Measurements from ENCODE around the gene SRSF2.
"Not testable (repeated sequence)": the region's sequence is repeated elsewhere in the genome, so short reads cannot be mapped to it uniquely, and the experiment has no call there.

Gene SRSF2

GRCh38 chr17:76720941-76721340, 16.2 kb downstream of the SRSF2 start:
- DNase-seq = no peak

- no peak for DNase-seq
Observed at GRCh38 chr17:76720211-76720610, 16.9 kb downstream of the SRSF2 start.

DNA sequence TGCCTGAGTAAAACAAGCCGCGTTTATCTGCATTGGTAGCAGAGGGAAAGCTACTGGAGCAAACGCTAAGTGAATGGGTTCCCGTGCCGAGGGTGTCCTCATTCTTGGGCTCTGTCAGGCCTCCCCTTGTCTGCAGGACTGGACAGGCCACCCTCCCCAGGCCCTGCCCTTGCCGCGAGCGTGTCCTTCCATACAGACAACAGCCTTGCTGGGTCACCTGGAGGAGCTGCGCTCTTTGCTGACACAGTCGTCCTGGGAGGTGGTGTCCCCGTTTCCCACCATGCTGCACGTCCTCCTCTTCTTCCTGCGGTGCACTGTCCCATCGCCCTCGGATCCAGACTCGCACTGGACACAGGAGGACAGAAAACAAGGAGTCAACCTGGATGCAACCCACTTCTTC, 18.6 kb downstream of the SRSF2 start:
- no peak for DNase-seq

GRCh38 chr17:76716839-76717215, 20.3 kb downstream of the SRSF2 start:
- DNase-seq = no peak

- DNase-seq = peak; percentile 70 to 93 (median 78)
Observed at GRCh38 chr17:76716146-76716838, 20.8 kb downstream of the SRSF2 start.

DNA sequence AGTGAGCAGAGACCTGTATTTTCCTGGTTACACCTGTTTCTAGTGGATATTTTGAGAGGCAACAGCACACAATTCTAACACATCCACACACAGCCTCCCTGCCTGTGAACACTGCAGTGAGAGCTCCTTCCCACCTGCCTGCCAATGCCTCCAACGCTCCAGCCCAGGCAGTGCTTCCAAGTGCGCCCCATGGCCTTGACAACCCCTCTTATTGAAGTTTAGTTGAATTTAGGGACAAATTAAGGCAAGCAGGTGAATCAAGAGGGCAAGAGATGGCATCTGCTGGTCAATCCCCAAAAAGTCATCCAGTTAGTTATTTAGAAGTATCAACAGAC, 21.7 kb downstream of the SRSF2 start:
- DNase-seq = no peak

DNA sequence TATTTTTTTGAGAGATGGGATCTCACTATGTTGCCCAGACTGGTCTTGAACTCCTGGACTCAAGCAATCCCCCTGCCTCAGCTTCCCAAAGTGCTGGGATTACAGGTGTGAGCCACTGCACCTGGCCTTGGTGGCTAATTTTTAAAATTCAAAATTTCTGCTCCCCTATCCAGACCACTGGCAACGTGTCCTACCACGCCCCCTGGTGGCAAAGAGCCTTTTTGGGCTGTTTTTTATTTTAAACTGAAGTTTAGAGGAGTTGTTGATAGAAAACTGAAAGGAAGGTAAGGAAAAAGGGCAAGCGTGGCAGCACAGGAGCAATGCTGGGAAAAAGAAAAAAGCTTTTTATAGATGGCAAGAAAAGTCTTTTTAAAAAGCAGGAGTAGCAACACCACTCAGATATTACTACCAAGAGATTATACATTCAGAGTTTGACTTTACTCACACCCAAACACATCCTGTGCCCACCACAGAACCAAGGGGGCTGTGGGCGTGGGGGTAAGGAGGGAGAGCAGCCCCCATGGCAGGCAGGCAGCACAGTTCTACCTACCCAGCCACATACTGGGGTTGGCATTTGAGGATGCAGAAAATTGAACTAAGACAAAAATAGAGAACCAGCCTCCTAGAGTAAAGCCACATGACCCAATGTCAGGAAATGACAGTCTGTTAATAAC, 22.2 kb downstream of the SRSF2 start:
- peak; percentile 65 to 87 (median 82) for DNase-seq

- no peak for DNase-seq
Observed at GRCh38 chr17:76714336-76714735, 22.8 kb downstream of the SRSF2 start.

- DNase-seq = no peak
Observed at GRCh38 chr17:76713765-76714164, 23.4 kb downstream of the SRSF2 start.

DNA sequence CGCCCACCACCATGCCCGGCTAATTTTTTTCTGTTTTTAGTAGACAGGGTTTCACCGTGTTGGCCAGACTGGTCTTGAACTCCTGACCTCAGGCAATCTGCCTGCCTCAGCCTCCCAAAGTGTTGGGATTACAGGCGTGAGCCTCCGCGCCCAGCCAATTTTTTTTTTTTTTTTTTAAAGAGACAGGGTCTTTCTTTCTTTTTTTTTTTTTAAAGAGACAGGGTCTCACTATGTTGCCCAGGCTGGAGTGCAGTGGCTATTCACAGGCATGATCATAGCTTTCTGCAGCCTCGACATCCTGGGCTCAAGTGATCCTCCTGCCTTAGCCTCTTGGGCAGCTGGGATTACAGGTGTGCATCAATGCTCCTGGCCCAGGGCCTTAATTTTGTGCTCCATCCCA, 24.8 kb downstream of the SRSF2 start:
- DNase-seq = not testable (repeated sequence)

GRCh38 chr17:76710863-76711611, 26.1 kb downstream of the SRSF2 start, which contains the start of gene MXRA7:
TSS of gene MXRA7 (minus strand) at chr17:76710965. CDS start at chr17:76710946, 19 bp downstream.
- DNase-seq = peak; percentile 41 to 69 (median 58)

- peak in 1 of 4 experiments; percentile 30 for DNase-seq
Observed at GRCh38 chr17:76709951-76710862, 26.9 kb downstream of the SRSF2 start.

DNA sequence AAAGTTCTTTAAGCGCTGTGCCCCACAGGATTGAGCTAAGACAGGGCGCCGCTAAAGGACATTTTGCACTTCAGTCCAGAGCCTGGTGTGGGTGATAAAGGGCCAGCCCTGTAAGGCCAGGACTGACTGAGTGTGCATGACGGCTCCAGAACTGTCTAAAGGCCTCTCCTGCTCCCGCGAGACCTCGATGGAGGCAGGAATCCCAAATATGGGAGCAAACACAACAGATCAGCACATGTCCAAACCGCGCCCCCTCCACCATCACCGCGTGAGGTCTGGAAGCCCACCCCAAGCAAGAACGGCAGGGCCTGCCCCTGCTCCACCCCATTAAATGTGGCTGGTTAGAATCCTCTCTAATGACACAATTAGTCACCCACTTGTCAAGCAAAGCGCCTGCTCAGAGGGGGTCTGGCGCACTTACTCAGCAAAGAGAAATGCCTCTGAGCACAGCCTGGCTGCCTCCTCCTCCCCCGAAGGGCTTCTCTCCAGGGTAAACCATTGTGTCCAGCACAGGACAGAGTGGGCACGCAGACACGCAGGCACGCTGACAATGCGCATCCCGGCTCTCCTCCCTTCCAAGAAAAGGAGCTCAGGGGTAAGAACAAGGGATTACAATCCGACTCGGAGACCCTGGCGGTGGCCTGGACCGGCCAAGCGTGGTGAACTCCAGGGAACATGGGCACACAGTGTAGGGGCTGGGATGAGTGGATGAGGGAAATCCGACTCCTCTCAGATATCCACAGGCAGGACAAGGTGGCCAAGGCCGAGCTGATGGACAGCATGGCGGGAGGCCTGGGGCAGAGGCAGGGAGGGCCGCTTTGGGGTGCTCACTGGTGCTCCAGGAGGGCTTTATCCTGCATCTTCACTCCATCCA, 27.8 kb downstream of the SRSF2 start:
- no peak for DNase-seq

DNA sequence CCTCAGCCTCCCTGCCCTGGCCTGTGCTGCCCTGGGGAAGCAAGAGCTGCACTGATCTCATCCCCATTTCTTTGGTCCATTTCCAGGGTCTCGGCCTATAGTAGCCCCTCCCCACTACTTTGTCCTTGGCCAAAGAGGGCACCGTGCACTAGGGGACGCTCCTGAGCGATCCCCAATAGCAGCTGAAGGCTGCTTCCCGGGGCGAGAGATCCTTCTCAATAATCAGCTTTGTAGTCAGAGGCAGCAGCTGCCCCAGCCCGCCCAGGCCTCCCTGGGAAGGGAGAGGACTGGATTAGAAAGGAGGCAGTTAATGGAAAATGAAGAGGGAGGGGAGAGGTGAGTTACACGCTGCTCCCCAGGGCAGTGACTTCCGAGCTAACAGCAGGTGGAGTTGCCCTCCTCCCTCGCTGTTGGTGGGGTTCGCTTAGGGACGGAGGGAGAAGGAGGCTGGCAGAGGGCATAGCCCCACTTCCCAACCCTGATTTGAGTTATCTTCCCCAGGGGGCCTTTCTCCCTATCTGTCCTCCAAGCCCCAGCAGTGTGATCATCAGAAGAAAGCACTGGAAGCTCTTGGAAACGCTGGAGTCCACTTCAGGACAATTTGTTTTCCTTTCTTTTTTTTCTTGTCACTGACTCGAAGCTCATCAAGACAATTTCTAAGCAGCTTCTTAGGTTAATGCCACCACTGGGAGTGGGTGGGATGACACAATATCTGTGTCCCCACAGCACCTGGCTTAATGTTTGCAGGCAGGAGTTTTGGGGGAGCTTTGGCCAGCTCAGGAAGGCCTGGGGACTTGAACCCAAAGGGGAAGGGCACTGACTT, 28.9 kb downstream of the SRSF2 start:
- DNase-seq = no peak

DNA sequence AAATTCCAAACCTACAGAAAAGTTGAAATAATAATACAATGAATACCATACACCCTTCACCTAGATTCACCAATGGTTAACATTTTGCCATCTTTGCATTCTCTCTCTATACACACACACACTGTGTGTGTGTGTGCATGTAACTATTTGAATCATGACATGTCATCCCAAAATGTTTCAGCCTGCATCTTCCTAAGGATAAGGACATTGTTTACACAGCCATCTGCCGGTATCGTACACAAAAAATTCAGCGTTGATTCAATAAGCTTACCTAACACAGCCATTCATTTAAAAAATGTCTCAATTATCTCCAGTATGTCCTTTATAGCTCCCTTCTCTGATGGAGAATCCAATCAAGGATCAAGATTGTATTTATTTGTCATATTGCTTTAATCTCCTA, 30.3 kb downstream of the SRSF2 start:
- DNase-seq = no peak

- DNase-seq = no peak
Observed at GRCh38 chr17:76704805-76705204, 32.3 kb downstream of the SRSF2 start.

- DNase-seq = no peak
Observed at GRCh38 chr17:76702941-76703637, 34.0 kb downstream of the SRSF2 start.

GRCh38 chr17:76702076-76702475, 35.1 kb downstream of the SRSF2 start:
- DNase-seq = no peak

- no peak for DNase-seq
Observed at GRCh38 chr17:76701471-76701967, 35.6 kb downstream of the SRSF2 start.

All from suppressor macrophage (primary cell).